Stimulated activated CD4-positive, alpha-beta T cell treated with anti-CD3 and anti-CD28 coated beads, Interleukin-12 subunit alpha, Interleukin-12 subunit beta, amount 100 ng/mL, for 24 hours (primary cell): Measurements from ENCODE around the gene GNB1.

Source experiments
- DNase-seq, 2 experiments: peaks; one replicate each; pipeline ENCODE4 v3.0.0-alpha.2; 2020; ENCODE audit warnings: low read depth in 2 of 2

Gene GNB1

GRCh38 chr1:1922956-1923833 lies 32.3 kb upstream of the GNB1 start:
- no peak for DNase-seq

- no peak for DNase-seq
Observed at GRCh38 chr1:1922702-1922955, 31.7 kb upstream of the GNB1 start.

GRCh38 chr1:1921901-1922701 lies 31.2 kb upstream of the GNB1 start:
- DNase-seq: no peak

- DNase-seq: no peak
Observed at GRCh38 chr1:1921459-1921862, 30.6 kb upstream of the GNB1 start.

GRCh38 chr1:1920608-1921458 lies 29.9 kb upstream of the GNB1 start:
- no peak for DNase-seq

GRCh38 chr1:1920057-1920607 lies 29.2 kb upstream of the GNB1 start:
- no peak for DNase-seq

GRCh38 chr1:1919304-1920056 lies 28.6 kb upstream of the GNB1 start:
- DNase-seq: peak; percentile 93 to 97

- DNase-seq: no peak
Observed at GRCh38 chr1:1918901-1919303, 28.0 kb upstream of the GNB1 start, which contains the start of gene TMEM52. TMEM52 (minus strand) TSS chr1:1919279; CDS start chr1:1919265, 14 bp downstream.

GRCh38 chr1:1917995-1918900 lies 27.4 kb upstream of the GNB1 start:
- DNase-seq: no peak

- DNase-seq: no peak
Observed at GRCh38 chr1:1917304-1917976, 26.6 kb upstream of the GNB1 start.

GRCh38 chr1:1916851-1917251 lies 26.0 kb upstream of the GNB1 start:
- DNase-seq: no peak

- DNase-seq: no peak
Observed at GRCh38 chr1:1915911-1916840, 25.3 kb upstream of the GNB1 start.

GRCh38 chr1:1914971-1915692 lies 24.2 kb upstream of the GNB1 start, which contains the start of gene CALML6:
CALML6 (plus strand) TSS chr1:1915260; CDS start chr1:1915281, 21 bp downstream.
- DNase-seq: no peak

- DNase-seq: no peak
Observed at GRCh38 chr1:1914101-1914970, 23.4 kb upstream of the GNB1 start.

- no peak for DNase-seq
Observed at GRCh38 chr1:1911350-1912041, 20.6 kb upstream of the GNB1 start.
